BJ (cell line): ENCODE measurements around the gene IFITM5. TPM values are rescaled to one million over a fixed set of nuclear protein-coding genes. Genes with fewer than 3 reads are reported as not detected.
"Not testable (repeated sequence)": the region's sequence is repeated elsewhere in the genome, so short reads cannot be mapped to it uniquely, and the experiment has no call there.

Experiments used
- CTCF ChIA-PET: fragments of 350-600 bp; formaldehyde crosslinking; extraction: SDS; loops from one replicate; lab custom pipeline; 2021; ENCODE audit warnings: antibody characterized with exemption, inconsistent platforms; lab: Yijun Ruan, JAX
- POLR2A ChIA-PET: fragments of 300-600 bp; sonication (Branson Sonifier 250); formaldehyde crosslinking; extraction: SDS; loops from one replicate; lab custom pipeline; 2021; ENCODE audit warnings: antibody characterized with exemption; lab: Charles Lee
- DNase-seq: peaks from one replicate; pipeline ENCODE4 v3.0.0-alpha.2; 2011; ENCODE audit warnings: low read depth
- H3K27me3 ChIP-seq: 2 replicates; pipeline ENCODE4 v1.6.0; 2011; ENCODE audit warnings: low read length; ENCODE audit not compliant: control insufficient read depth, insufficient read depth
- H3K36me3 ChIP-seq: 2 replicates; pipeline ENCODE4 v1.5.1; 2011; ENCODE audit warnings: low read length; ENCODE audit not compliant: control insufficient read depth, insufficient read depth
- H3K4me3 ChIP-seq: 2 replicates; pipeline ENCODE4 v1.5.1; 2011; ENCODE audit warnings: low read depth, mild to moderate bottlenecking, control low read depth, low read length
- polyA plus RNA-seq: library from polyadenylated mRNA; depleted of rRNA; stranded (reverse); fragments of >200 nt; gene quantifications from 2 replicates; pipeline ENCODE4 v1.2.3, GENCODE V29; 2011
- TF ChIP-seq, protein P1 (sequence below): IDR thresholded peaks from 2 replicates; pipeline ENCODE4 v1.5.1; 2011; ENCODE audit warnings: low read depth, mild to moderate bottlenecking, control low read depth, inconsistent platforms, low read length, moderate library complexity; ENCODE audit not compliant: insufficient read depth

Gene IFITM5
- polyA plus RNA-seq, 1 experiment = not detected

DNA sequence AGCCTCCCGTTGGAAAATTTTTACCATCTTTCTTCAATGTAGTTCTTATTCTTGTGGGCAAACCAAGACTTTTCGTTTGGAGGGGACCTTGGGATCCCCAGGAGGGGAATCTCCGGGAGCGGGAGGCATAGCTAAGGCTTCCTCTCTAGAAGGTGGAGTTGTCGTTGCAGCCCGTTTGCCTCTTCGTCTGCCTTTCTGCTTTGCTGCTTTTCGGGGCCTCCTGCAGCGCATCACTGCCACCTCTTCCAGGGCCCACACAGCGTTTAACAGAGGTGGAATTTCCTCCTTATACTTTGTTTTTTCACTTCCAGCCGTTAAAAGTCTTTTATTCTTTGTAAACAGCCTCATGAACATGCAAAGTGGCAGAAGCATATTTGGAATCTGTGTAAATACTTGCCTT lies 24.8 kb upstream of the IFITM5 start:
- Histone ChIP-seq H3K4me3 (no peak overlapping the region), H3K27me3 (no peaks in the 10 kb centered on the region), H3K36me3 (0 out of 2 replicates have a peak, but pooled peaks cover 2% of the 10 kb centered on the region)
- ChIA-PET POLR2A (no interaction called here), CTCF (interaction anchor here (1.4 kb wide), 1 partner anchor 9 kb away, joined by 3 read pairs; no protein-coding TSS in a partner anchor)
- no peak for DNase-seq
- TF ChIP-seq, protein P1, sequence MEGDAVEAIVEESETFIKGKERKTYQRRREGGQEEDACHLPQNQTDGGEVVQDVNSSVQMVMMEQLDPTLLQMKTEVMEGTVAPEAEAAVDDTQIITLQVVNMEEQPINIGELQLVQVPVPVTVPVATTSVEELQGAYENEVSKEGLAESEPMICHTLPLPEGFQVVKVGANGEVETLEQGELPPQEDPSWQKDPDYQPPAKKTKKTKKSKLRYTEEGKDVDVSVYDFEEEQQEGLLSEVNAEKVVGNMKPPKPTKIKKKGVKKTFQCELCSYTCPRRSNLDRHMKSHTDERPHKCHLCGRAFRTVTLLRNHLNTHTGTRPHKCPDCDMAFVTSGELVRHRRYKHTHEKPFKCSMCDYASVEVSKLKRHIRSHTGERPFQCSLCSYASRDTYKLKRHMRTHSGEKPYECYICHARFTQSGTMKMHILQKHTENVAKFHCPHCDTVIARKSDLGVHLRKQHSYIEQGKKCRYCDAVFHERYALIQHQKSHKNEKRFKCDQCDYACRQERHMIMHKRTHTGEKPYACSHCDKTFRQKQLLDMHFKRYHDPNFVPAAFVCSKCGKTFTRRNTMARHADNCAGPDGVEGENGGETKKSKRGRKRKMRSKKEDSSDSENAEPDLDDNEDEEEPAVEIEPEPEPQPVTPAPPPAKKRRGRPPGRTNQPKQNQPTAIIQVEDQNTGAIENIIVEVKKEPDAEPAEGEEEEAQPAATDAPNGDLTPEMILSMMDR = no peak

DNA sequence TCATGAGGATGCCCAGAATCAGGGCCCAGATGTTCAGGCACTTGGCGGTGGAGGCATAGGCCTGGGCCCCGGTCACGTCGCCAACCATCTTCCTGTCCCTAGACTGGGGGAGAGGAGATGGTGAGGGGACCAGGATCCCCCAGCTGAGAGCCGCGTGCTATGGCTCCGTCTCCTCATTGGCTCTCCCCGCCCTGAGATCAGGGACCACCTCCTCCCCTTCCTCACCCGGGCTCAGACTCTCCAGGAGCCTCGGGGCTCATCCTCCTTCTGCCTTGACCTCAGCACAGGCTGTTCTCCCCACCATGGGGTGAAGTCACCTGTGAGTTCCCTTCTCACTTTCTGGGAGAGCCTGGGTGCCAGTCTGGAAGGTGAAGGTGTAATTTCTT lies 20.6 kb upstream of the IFITM5 start:
- H3K36me3 ChIP-seq, H3K27me3 ChIP-seq, DNase-seq, POLR2A ChIA-PET: not testable (repeated sequence)
- CTCF ChIA-PET = interaction anchor here (0.8 kb wide), 1 partner anchor 45 kb away, joined by 3 read pairs; no protein-coding TSS in a partner anchor
- H3K4me3 ChIP-seq = peak overlapping the region; percentile 58

DNA sequence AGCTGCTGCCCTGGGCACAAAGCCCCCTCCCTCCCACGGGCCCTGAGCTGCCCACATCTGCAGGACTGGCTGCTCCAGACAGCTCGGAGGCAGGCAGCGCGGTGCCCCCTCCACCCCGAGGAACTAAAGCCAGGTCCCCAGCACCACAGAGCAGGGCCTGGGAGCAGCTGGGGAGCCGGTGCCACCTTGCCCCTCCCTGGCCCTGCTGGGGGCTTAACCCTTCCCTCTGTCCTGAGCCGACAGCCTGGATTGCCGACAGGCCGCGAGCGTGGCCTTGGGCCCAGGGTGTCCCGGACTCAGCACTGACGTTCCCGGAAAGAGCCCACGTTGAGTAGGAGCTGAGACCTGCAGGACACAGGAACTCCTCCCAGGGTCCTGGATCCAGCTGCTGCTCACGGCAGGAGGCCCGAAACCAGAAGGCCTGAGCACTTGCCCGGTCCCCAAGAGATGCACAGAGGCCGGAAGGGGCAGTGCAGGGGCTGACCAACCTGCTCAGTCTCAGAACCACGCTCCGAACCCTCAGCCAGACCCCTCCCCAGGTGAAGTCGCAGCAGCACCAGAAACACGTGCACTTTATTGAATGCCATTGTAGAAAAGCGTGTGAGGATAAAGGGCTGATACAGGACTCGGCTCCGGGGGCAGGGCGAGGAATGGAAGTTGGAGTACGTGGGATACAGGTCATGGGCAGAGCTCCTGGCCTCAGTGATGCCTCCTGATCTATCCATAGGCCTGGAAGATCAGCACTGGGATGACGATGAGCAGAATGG lies 20.0 kb upstream of the IFITM5 start:
- H3K27me3 ChIP-seq, DNase-seq, POLR2A ChIA-PET, H3K36me3 ChIP-seq: not testable (repeated sequence)
- CTCF ChIA-PET = interaction anchor here (0.6 to 0.9 kb wide), 3 partner anchors 10 to 46 kb away, joined by 3 to 4 read pairs (median 3); no protein-coding TSS in a partner anchor
- H3K4me3 ChIP-seq = peak overlapping the region; percentile 58

GRCh38 chr11:318405-319120 lies 19.2 kb upstream of the IFITM5 start:
- POLR2A ChIA-PET, H3K36me3 ChIP-seq, DNase-seq, H3K27me3 ChIP-seq: not testable (repeated sequence)
- peak overlapping the region; percentile 58 for H3K4me3 ChIP-seq
- CTCF ChIA-PET = interaction anchor here (0.9 to 1.9 kb wide), 3 partner anchors 8 to 46 kb away, joined by 3 to 5 read pairs (median 5); no protein-coding TSS in a partner anchor

GRCh38 chr11:317668-318404 lies 18.5 kb upstream of the IFITM5 start:
- not testable (repeated sequence) for H3K4me3 ChIP-seq, DNase-seq, H3K36me3 ChIP-seq, H3K27me3 ChIP-seq
- POLR2A ChIA-PET = interaction anchor here (0.7 to 1.1 kb wide), 2 partner anchors 22 to 38 kb away, joined by 3 to 7 read pairs; no protein-coding TSS in a partner anchor
- CTCF ChIA-PET = interaction anchor here (1.3 to 1.9 kb wide), 7 partner anchors 9 to 46 kb away, joined by 3 to 10 read pairs (median 5); partner anchors contain the start of gene IFITM2

GRCh38 chr11:316891-317301 lies 17.6 kb upstream of the IFITM5 start:
- TF ChIP-seq, protein P1 = no peak
- H3K36me3 ChIP-seq = 0 out of 2 replicates have a peak, but pooled peaks cover 2% of the 10 kb centered on the region
- ChIA-PET CTCF (interaction anchor here (0.6 to 2.2 kb wide), 9 partner anchors 9 to 110 kb away, joined by 3 to 12 read pairs (median 5); partner anchors contain the start of gene IFITM2), POLR2A (interaction anchor here (1.1 kb wide), 1 partner anchor 39 kb away, joined by 7 read pairs; no protein-coding TSS in a partner anchor)
- peak overlapping the region; percentile 47 for H3K4me3 ChIP-seq
- no peaks in the 10 kb centered on the region for H3K27me3 ChIP-seq
- DNase-seq = no peak
